Liver (tissue), 9 donors: ENCODE measurements around the gene CCR6. TPM values are rescaled to one million over a fixed set of nuclear protein-coding genes. Genes with fewer than 3 reads are reported as not detected.

ENCODE experiments used
- DNase-seq: peaks from one replicate; pipeline ENCODE4 v3.0.0-alpha.2; 2017; ENCODE audit warnings: low spot score
- H3K27ac ChIP-seq, 2 donors: one replicate each; pipeline ENCODE4 v1.7.0; 2013; ENCODE audit warnings: inconsistent platforms in 2 of 2, low read length in 2 of 2, control low read depth in 1 of 2, low read depth in 1 of 2, mild to moderate bottlenecking in 1 of 2
- H3K27me3 ChIP-seq, 4 donors: one replicate each; pipeline versions ENCODE4 v1.6.1 to v1.7.0; 2013; ENCODE audit warnings: low read length in 3 of 4, inconsistent platforms in 1 of 4, mild to moderate bottlenecking in 1 of 4, moderate library complexity in 1 of 4; ENCODE audit not compliant: control insufficient read depth in 4 of 4, insufficient read depth in 4 of 4
- H3K36me3 ChIP-seq, 4 donors: one replicate each; pipeline versions ENCODE4 v1.6.1 to v1.7.0; 2013; ENCODE audit warnings: low read length in 3 of 4, mild to moderate bottlenecking in 3 of 4, low read depth in 1 of 4, moderate library complexity in 1 of 4; ENCODE audit not compliant: control insufficient read depth in 4 of 4, insufficient read depth in 3 of 4
- H3K4me1 ChIP-seq, 4 donors: one replicate each; pipeline versions ENCODE4 v1.6.1 to v1.7.0; 2013; ENCODE audit warnings: low read length in 3 of 4, mild to moderate bottlenecking in 3 of 4, moderate library complexity in 1 of 4; ENCODE audit not compliant: control insufficient read depth in 4 of 4, insufficient read depth in 4 of 4
- H3K4me3 ChIP-seq, 3 donors: one replicate each; pipeline versions ENCODE4 v1.6.1 to v1.7.0; 2013; ENCODE audit warnings: low read length in 3 of 3, control low read depth in 1 of 3, low read depth in 1 of 3, mild to moderate bottlenecking in 1 of 3
- H3K9ac ChIP-seq, 2 donors: one replicate each; pipeline ENCODE4 v1.7.0; 2013; ENCODE audit warnings: low read length in 2 of 2, mild to moderate bottlenecking in 2 of 2, moderate library complexity in 2 of 2, control low read depth in 1 of 2, low read depth in 1 of 2
- H3K9me3 ChIP-seq, 4 donors: one replicate each; pipeline versions ENCODE4 v1.6.1 to v1.7.0; 2013; ENCODE audit warnings: low read length in 3 of 4; ENCODE audit not compliant: control insufficient read depth in 4 of 4
- ATF3 ChIP-seq: IDR thresholded peaks from 2 replicates; pipeline ENCODE4 v1.6.1; 2016; ENCODE audit warnings: antibody characterized with exemption
- CTCF ChIP-seq: fragments of 150-350 bp; IDR thresholded peaks from 2 replicates; pipeline ENCODE4 v1.5.1; 2017; ENCODE audit warnings: improper control_type of control experiment, low read depth, low read length; ENCODE audit not compliant: missing input control
- EGR1 ChIP-seq, 2 donors: IDR thresholded peaks; 2 replicates each; pipeline ENCODE4 v1.6.1; 2016 to 2018; ENCODE audit warnings: antibody characterized with exemption in 2 of 2, low read depth in 2 of 2
- FOXA1 ChIP-seq: IDR thresholded peaks from 2 replicates; pipeline ENCODE4 v1.6.1; 2016; ENCODE audit warnings: antibody characterized with exemption
- FOXA2 ChIP-seq: IDR thresholded peaks from 2 replicates; pipeline ENCODE4 v1.6.1; 2016; ENCODE audit warnings: antibody characterized with exemption
- HNF4A ChIP-seq, 2 donors: conservative IDR thresholded peaks; 2 replicates each; pipeline ENCODE4 v1.6.1; 2016; ENCODE audit warnings: antibody characterized with exemption in 2 of 2, mild to moderate bottlenecking in 2 of 2
- JUND ChIP-seq, 2 donors: IDR thresholded peaks; 2 replicates each; pipeline ENCODE4 v1.6.1; 2016; ENCODE audit warnings: antibody characterized with exemption in 2 of 2
- NR2F2 ChIP-seq: IDR thresholded peaks from 2 replicates; pipeline ENCODE4 v1.6.1; 2016; ENCODE audit warnings: antibody characterized with exemption
- RAD21 ChIP-seq, 2 donors: IDR thresholded peaks; 2 replicates each; pipeline ENCODE4 v1.6.1; 2016; ENCODE audit warnings: antibody characterized with exemption in 2 of 2, mild to moderate bottlenecking in 2 of 2
- REST ChIP-seq: IDR thresholded peaks from 2 replicates; pipeline ENCODE4 v1.6.1; 2016; ENCODE audit warnings: antibody characterized with exemption, mild to moderate bottlenecking
- RXRA ChIP-seq, 2 donors: IDR thresholded peaks; 2 replicates each; pipeline ENCODE4 v1.6.1; 2017 to 2018; ENCODE audit warnings: antibody characterized with exemption in 2 of 2, mild to moderate bottlenecking in 1 of 2
- SP1 ChIP-seq: IDR thresholded peaks from 2 replicates; pipeline ENCODE4 v1.6.1; 2018; ENCODE audit warnings: antibody characterized with exemption, mild to moderate bottlenecking
- TAF1 ChIP-seq: conservative IDR thresholded peaks from 2 replicates; pipeline ENCODE4 v1.6.1; 2016; ENCODE audit warnings: antibody characterized with exemption, mild to moderate bottlenecking
- YY1 ChIP-seq: IDR thresholded peaks from 2 replicates; pipeline ENCODE4 v1.6.1; 2016; ENCODE audit warnings: antibody characterized with exemption, mild to moderate bottlenecking
- ZBTB33 ChIP-seq: IDR thresholded peaks from 2 replicates; pipeline ENCODE4 v1.6.1; 2016; ENCODE audit warnings: antibody characterized with exemption
- WGBS: extraction: QIAGEN DNeasy Blood & Tissue Kit; methylation state at CpG from one replicate; pipeline ENCODE4 v1.1.7; 2013; 5-methylcytosine and 5-hydroxymethylcytosine counted together
- polyA plus RNA-seq, 2 donors: library from polyadenylated mRNA; stranded (reverse) in 1 of 2; unstranded in 1 of 2; fragments of 200-250 nt in 1 of 2; fragments of >200 nt in 1 of 2; fragmentation: Nextera tagmentation in 1 of 2; extraction: Ambion mirVana in 1 of 2; gene quantifications; one replicate each; pipeline versions ENCODE4 v1.2.1 to v1.2.3, GENCODE V29; 2013 to 2015
- total RNA-seq, 2 donors: library from RNA; depleted of rRNA; stranded (reverse); fragments of >200 nt; gene quantifications; one replicate each; pipeline ENCODE4 v1.2.3, GENCODE V29; 2014
- donor health status: healthy.
- donor health status: healthy.
- donor health status: healthy.
- donor health status: healthy.
- donor health status: healthy.

Gene CCR6
- total and polyA plus RNA-seq, 4 donors: 0.02 to 8.4 TPM; not detected in 2

- no peak for DNase-seq
- TF ChIP-seq CTCF (no peak), RAD21 (IDR thresholded peaks at IDR 0.05) (no peak), NR2F2 (no peak), ATF3 (no peak), SP1 (no peak), EGR1 (IDR thresholded peaks at IDR 0.05; ENCODE audit: low read depth in 2 of 2) (no peak), JUND (IDR thresholded peaks at IDR 0.05) (no peak), REST (no peak), FOXA2 (no peak), RXRA (IDR thresholded peaks at IDR 0.05) (no peak), FOXA1 (no peak), HNF4A (conservative IDR thresholded peaks at IDR 0.05) (no peak), YY1 (no peak)
- Histone ChIP-seq H3K9me3 (no peaks in the 10 kb centered on the region), H3K36me3 (no peaks in the 10 kb centered on the region), H3K27ac (no peak overlapping the region), H3K9ac (no peak overlapping the region), H3K4me3 (no peak overlapping the region), H3K4me1 (no peaks in the 10 kb centered on the region), H3K27me3 (no peaks in the 10 kb centered on the region)
- WGBS: 89% methylated on average over 8 of the region's 8 CpGs
These were observed 44.2 kb upstream of the CCR6 start for GRCh38 chr6:167078745-167079144.

- no peak overlapping the region for H3K4me3 ChIP-seq
- H3K27ac ChIP-seq: no peak overlapping the region
- no peaks in the 10 kb centered on the region for H3K4me1 ChIP-seq
- no peak for DNase-seq
- no peaks in the 10 kb centered on the region for H3K36me3 ChIP-seq
- H3K27me3 ChIP-seq: no peaks in the 10 kb centered on the region
- TF ChIP-seq FOXA1 (no peak), FOXA2 (no peak), RAD21 (IDR thresholded peaks at IDR 0.05) (peak in 1 of 2 donors; percentile 17), EGR1 (IDR thresholded peaks at IDR 0.05; ENCODE audit: low read depth in 2 of 2) (no peak), JUND (IDR thresholded peaks at IDR 0.05) (no peak), ZBTB33 (no peak), SP1 (no peak), TAF1 (no peak), ATF3 (no peak)
- WGBS: 83% methylated on average over 11 of the region's 11 CpGs
- no peaks in the 10 kb centered on the region for H3K9me3 ChIP-seq
- H3K9ac ChIP-seq: no peak overlapping the region
These were observed 43.0 kb upstream of the CCR6 start for GRCh38 chr6:167079853-167080297.
